ENCODE data around the gene NBEA.

- TF ChIP-seq ZNF274 (IDR thresholded peaks at IDR 0.05; ENCODE audit: low read depth, low read length) (no peak), SUZ12 (IDR thresholded peaks at IDR 0.05; ENCODE audit: extremely low read depth, insufficient read depth, insufficient read length) (no peak)
Measured at GRCh38 chr13:35131471-35131870, 189.4 kb downstream of the NBEA start.

All from NT2/D1 (cell line).